ENCODE data around the gene TTC14. TPM values are rescaled to one million over a fixed set of nuclear protein-coding genes. Genes with fewer than 3 reads are reported as not detected.
A peak's percentile ranks its signal among the peaks of the same experiment; 100 is the strongest.

The TTC14 gene
- total RNA-seq, 4 donors from 2014 or later: 43.6 to 144 (median 70.7) TPM

DNA sequence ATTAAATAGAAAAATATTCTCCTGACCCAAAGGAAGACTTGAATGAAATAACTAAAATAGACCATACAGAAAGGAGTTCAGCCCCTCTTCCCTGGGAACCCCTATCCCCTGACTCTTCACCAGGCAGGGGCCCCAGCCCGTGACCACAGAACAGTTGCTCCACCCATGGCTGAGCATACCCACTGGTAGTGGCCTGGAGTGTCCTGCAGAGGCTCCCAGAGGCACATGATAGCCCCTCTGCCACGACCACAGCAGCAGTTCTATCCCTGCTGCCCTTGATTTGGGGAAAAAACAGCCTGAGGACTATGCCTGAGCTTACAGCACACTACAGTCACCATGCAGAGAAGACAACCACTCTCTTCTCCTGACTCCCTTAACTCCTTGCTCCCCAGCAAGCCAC lies 31.8 kb downstream of the TTC14 start:
- 19 to 29% methylated on average over 1 to 2 of the region's 2 CpGs for WGBS, 2 donors (ENCODE audit: low coverage in 1 of 2)
- DNase-seq: no peak
- Histone ChIP-seq H3K9me3 (no peaks in the 10 kb centered on the region), H3K27me3 (peaks cover 23% of the 10 kb centered on the region), H3K36me3 (no peaks in the 10 kb centered on the region), H3K4me1 (no peaks in the 10 kb centered on the region), H3K4me3 (no peak overlapping the region), H3K27ac (no peak overlapping the region)
- in situ Hi-C loops (cut with MboI; ENCODE audit: low pct_ligation_motif_present in 1 of 4, low pct_unique_long_range_greater_than_20kb in 1 of 4, low sequenced_read_pairs in 3 of 4): no loop called here
- TF ChIP-seq EP300 (IDR thresholded peaks at IDR 0.05; ENCODE audit: low read depth) (no peak), POLR2A (IDR thresholded peaks at IDR 0.05) (no peak), POLR2AphosphoS5 (IDR thresholded peaks at IDR 0.05) (no peak)
- TF ChIP-seq, protein P1, sequence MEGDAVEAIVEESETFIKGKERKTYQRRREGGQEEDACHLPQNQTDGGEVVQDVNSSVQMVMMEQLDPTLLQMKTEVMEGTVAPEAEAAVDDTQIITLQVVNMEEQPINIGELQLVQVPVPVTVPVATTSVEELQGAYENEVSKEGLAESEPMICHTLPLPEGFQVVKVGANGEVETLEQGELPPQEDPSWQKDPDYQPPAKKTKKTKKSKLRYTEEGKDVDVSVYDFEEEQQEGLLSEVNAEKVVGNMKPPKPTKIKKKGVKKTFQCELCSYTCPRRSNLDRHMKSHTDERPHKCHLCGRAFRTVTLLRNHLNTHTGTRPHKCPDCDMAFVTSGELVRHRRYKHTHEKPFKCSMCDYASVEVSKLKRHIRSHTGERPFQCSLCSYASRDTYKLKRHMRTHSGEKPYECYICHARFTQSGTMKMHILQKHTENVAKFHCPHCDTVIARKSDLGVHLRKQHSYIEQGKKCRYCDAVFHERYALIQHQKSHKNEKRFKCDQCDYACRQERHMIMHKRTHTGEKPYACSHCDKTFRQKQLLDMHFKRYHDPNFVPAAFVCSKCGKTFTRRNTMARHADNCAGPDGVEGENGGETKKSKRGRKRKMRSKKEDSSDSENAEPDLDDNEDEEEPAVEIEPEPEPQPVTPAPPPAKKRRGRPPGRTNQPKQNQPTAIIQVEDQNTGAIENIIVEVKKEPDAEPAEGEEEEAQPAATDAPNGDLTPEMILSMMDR (IDR thresholded peaks at IDR 0.05): no peak
- intact Hi-C loops (cut with DNase I; ENCODE audit: low total_unique reads): no loop called here

DNA sequence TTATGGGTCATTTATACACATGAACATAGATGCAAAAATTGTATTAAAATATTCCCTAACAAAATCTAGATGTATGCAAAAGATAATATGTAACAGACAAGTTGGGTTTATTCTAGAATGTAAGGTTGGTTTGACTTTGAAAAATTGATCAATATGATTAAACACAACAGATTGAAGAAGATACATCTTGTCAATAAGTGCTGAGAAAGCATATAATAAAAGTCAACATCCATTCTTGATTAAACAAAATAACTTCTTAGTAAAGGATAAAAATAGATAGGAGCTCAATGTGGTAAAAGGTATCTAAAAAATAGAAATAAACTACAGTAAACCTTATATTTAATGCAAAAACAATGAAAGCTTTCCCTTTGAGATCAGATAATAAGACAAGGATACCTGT lies 39.0 kb downstream of the TTC14 start:
- Histone ChIP-seq H3K4me1 (no peaks in the 10 kb centered on the region), H3K4me3 (no peak overlapping the region), H3K27me3 (no peaks in the 10 kb centered on the region), H3K36me3 (no peaks in the 10 kb centered on the region), H3K27ac (no peak overlapping the region), H3K9me3 (no peaks in the 10 kb centered on the region)
- no peak for DNase-seq
- in situ Hi-C loops (cut with MboI; ENCODE audit: low pct_ligation_motif_present in 1 of 4, low pct_unique_long_range_greater_than_20kb in 1 of 4, low sequenced_read_pairs in 3 of 4): no loop called here
- intact Hi-C loops (cut with DNase I; ENCODE audit: low total_unique reads): no loop called here
- no peak for TF ChIP-seq POLR2AphosphoS5 (IDR thresholded peaks at IDR 0.05)
- TF ChIP-seq EP300 (IDR thresholded peaks at IDR 0.05; ENCODE audit: low read depth): no peak
- TF ChIP-seq POLR2A (IDR thresholded peaks at IDR 0.05): no peak
- TF ChIP-seq, protein P1 (IDR thresholded peaks at IDR 0.05): no peak

- no peaks in the 10 kb centered on the region for H3K4me1 ChIP-seq
- TF ChIP-seq, protein P1 (IDR thresholded peaks at IDR 0.05): peak in 1 of 5 experiments; percentile 11
- no peak for TF ChIP-seq EP300 (IDR thresholded peaks at IDR 0.05; ENCODE audit: low read depth)
- no peaks in the 10 kb centered on the region for H3K27me3 ChIP-seq
- no peak overlapping the region for H3K27ac ChIP-seq
- no peak for DNase-seq
- no peak overlapping the region for H3K4me3 ChIP-seq
- no peaks in the 10 kb centered on the region for H3K9me3 ChIP-seq
- H3K36me3 ChIP-seq: no peaks in the 10 kb centered on the region
- intact Hi-C loops (cut with DNase I; ENCODE audit: low total_unique reads): no loop called here
- WGBS, 2 donors (ENCODE audit: low coverage in 1 of 2): 15 to 23% methylated on average over 1 of the region's 1 CpG
- in situ Hi-C loops (cut with MboI; ENCODE audit: low pct_ligation_motif_present in 1 of 4, low pct_unique_long_range_greater_than_20kb in 1 of 4, low sequenced_read_pairs in 3 of 4): no loop called here
These were observed 44.3 kb downstream of the TTC14 start for GRCh38 chr3:180646187-180646790.

DNA sequence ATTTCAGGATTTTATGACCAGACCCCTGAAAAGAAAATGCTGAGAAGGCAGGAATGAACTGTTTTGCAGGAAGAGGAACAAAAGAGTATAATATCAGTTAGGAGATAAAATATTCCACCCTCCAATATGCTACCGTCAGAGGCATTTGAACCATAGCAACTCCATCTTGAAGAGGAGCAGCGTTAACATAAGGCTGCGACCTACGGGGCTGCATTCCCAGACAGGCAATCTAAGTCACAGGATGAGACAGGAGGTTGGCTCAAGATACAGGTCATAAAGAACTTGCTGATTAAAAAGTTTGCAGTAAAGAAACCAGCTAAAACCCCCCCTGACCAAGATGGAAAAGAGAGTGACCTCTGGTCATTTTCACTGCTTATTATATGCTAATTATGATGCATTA lies 54.4 kb downstream of the TTC14 start:
- intact Hi-C loops (cut with DNase I; ENCODE audit: low total_unique reads): no loop called here
- TF ChIP-seq POLR2A (IDR thresholded peaks at IDR 0.05) (no peak), EP300 (IDR thresholded peaks at IDR 0.05; ENCODE audit: low read depth) (no peak), POLR2AphosphoS5 (IDR thresholded peaks at IDR 0.05) (no peak)
- TF ChIP-seq, protein P1 (IDR thresholded peaks at IDR 0.05): no peak
- 63 to 69% methylated on average over 4 of the region's 4 CpGs for WGBS, 2 donors (ENCODE audit: low coverage in 1 of 2)
- Histone ChIP-seq H3K4me3 (no peak overlapping the region), H3K9me3 (no peaks in the 10 kb centered on the region), H3K4me1 (no peaks in the 10 kb centered on the region), H3K36me3 (no peaks in the 10 kb centered on the region), H3K27ac (no peak overlapping the region), H3K27me3 (peaks cover 7% of the 10 kb centered on the region)
- in situ Hi-C loops (cut with MboI; ENCODE audit: low pct_ligation_motif_present in 1 of 4, low pct_unique_long_range_greater_than_20kb in 1 of 4, low sequenced_read_pairs in 3 of 4): no loop called here
- no peak for DNase-seq
